ENCODE data around the gene FBXO5. TPM values are rescaled to one million over a fixed set of nuclear protein-coding genes. Genes with fewer than 3 reads are reported as not detected.
A peak's percentile ranks its signal among the peaks of the same experiment; 100 is the strongest.

The FBXO5 gene
- total RNA-seq, 1 experiment from 2014 or later, result 47.4 TPM

- Mint-ChIP-seq H3K27ac (peak overlapping the region; percentile 15), H3K36me3 (peaks cover 25% of the 10 kb centered on the region), H3K4me1 (peaks cover 48% of the 10 kb centered on the region), H3K9me3 (no peaks in the 10 kb centered on the region), H3K4me3 (peak overlapping the region; percentile 96), H3K27me3 (ENCODE audit: low read depth) (no peaks in the 10 kb centered on the region)
- DNase-seq (ENCODE audit: low spot score) (no peak), ATAC-seq (no peak)
- POLR2A ChIA-PET, result interaction anchor here (0.8 to 1.6 kb wide), 5 partner anchors 12 to 198 kb away, joined by 3 to 16 read pairs (median 3); partner anchors contain the start of gene MTRF1L
- CTCF ChIA-PET, result interaction anchor here (0.6 to 0.9 kb wide), 2 partner anchors 27 to 1513 kb away, joined by 3 to 5 read pairs; no protein-coding TSS in a partner anchor
- no peak for TF ChIP-seq EMX1 (CRISPR knock-in tag; IDR thresholded peaks at IDR 0.05)
- TF ChIP-seq, protein P1, sequence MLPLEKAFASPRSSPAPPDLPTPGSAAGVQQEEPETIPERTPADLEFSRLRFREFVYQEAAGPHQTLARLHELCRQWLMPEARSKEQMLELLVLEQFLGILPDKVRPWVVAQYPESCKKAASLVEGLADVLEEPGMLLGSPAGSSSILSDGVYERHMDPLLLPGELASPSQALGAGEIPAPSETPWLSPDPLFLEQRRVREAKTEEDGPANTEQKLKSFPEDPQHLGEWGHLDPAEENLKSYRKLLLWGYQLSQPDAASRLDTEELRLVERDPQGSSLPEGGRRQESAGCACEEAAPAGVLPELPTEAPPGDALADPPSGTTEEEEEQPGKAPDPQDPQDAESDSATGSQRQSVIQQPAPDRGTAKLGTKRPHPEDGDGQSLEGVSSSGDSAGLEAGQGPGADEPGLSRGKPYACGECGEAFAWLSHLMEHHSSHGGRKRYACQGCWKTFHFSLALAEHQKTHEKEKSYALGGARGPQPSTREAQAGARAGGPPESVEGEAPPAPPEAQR (CRISPR knock-in tag; IDR thresholded peaks at IDR 0.05), result no peak
- no peak for TF ChIP-seq NR1H2 (CRISPR knock-in tag; IDR thresholded peaks at IDR 0.05)
- TF ChIP-seq ETV6 (CRISPR knock-in tag; IDR thresholded peaks at IDR 0.05), result no peak
- no peak for TF ChIP-seq ZNF396 (CRISPR knock-in tag; IDR thresholded peaks at IDR 0.05; ENCODE audit: borderline replicate concordance)
- no peak for TF ChIP-seq PRRX2 (CRISPR knock-in tag; IDR thresholded peaks at IDR 0.05)
- TF ChIP-seq NFATC4 (CRISPR knock-in tag; IDR thresholded peaks at IDR 0.05), result no peak
- TF ChIP-seq, protein P2, sequence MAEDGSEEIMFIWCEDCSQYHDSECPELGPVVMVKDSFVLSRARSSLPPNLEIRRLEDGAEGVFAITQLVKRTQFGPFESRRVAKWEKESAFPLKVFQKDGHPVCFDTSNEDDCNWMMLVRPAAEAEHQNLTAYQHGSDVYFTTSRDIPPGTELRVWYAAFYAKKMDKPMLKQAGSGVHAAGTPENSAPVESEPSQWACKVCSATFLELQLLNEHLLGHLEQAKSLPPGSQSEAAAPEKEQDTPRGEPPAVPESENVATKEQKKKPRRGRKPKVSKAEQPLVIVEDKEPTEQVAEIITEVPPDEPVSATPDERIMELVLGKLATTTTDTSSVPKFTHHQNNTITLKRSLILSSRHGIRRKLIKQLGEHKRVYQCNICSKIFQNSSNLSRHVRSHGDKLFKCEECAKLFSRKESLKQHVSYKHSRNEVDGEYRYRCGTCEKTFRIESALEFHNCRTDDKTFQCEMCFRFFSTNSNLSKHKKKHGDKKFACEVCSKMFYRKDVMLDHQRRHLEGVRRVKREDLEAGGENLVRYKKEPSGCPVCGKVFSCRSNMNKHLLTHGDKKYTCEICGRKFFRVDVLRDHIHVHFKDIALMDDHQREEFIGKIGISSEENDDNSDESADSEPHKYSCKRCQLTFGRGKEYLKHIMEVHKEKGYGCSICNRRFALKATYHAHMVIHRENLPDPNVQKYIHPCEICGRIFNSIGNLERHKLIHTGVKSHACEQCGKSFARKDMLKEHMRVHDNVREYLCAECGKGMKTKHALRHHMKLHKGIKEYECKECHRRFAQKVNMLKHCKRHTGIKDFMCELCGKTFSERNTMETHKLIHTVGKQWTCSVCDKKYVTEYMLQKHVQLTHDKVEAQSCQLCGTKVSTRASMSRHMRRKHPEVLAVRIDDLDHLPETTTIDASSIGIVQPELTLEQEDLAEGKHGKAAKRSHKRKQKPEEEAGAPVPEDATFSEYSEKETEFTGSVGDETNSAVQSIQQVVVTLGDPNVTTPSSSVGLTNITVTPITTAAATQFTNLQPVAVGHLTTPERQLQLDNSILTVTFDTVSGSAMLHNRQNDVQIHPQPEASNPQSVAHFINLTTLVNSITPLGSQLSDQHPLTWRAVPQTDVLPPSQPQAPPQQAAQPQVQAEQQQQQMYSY (CRISPR knock-in tag; IDR thresholded peaks at IDR 0.05), result no peak
- TF ChIP-seq ELF4 (CRISPR knock-in tag; IDR thresholded peaks at IDR 0.05; ENCODE audit: low read depth), result no peak
- TF ChIP-seq, protein P3, sequence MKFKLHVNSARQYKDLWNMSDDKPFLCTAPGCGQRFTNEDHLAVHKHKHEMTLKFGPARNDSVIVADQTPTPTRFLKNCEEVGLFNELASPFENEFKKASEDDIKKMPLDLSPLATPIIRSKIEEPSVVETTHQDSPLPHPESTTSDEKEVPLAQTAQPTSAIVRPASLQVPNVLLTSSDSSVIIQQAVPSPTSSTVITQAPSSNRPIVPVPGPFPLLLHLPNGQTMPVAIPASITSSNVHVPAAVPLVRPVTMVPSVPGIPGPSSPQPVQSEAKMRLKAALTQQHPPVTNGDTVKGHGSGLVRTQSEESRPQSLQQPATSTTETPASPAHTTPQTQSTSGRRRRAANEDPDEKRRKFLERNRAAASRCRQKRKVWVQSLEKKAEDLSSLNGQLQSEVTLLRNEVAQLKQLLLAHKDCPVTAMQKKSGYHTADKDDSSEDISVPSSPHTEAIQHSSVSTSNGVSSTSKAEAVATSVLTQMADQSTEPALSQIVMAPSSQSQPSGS (CRISPR knock-in tag; IDR thresholded peaks at IDR 0.05; ENCODE audit: borderline replicate concordance, low read depth), result no peak
- no peak; the same call in 1 of the 2 replicates for TF ChIP-seq CREB1 (CRISPR knock-in tag; IDR thresholded peaks at IDR 0.05)
- TF ChIP-seq, protein P4, sequence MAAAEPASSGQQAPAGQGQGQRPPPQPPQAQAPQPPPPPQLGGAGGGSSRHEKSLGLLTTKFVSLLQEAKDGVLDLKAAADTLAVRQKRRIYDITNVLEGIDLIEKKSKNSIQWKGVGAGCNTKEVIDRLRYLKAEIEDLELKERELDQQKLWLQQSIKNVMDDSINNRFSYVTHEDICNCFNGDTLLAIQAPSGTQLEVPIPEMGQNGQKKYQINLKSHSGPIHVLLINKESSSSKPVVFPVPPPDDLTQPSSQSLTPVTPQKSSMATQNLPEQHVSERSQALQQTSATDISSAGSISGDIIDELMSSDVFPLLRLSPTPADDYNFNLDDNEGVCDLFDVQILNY (CRISPR knock-in tag; IDR thresholded peaks at IDR 0.05), result no peak
- no peak for TF ChIP-seq ATF6 (CRISPR knock-in tag; IDR thresholded peaks at IDR 0.05)
- no peak for TF ChIP-seq KAT7 (CRISPR knock-in tag; IDR thresholded peaks at IDR 0.05; ENCODE audit: borderline replicate concordance)
- TF ChIP-seq JUN (CRISPR knock-in tag; IDR thresholded peaks at IDR 0.05), result peak; percentile 27; the same call in 1 of the 2 replicates
- TF ChIP-seq TP53 (CRISPR knock-in tag; IDR thresholded peaks at IDR 0.05), result no peak
- TF ChIP-seq FOXJ3 (CRISPR knock-in tag; IDR thresholded peaks at IDR 0.05; ENCODE audit: borderline replicate concordance), result no peak
- TF ChIP-seq ZNF425 (CRISPR knock-in tag; conservative IDR thresholded peaks at IDR 0.05), result no peak
- TF ChIP-seq ZNF219 (CRISPR knock-in tag; IDR thresholded peaks at IDR 0.05; ENCODE audit: borderline replicate concordance), result no peak
- no peak for TF ChIP-seq TEAD4 (CRISPR knock-in tag; IDR thresholded peaks at IDR 0.05)
- TF ChIP-seq TEAD1 (CRISPR knock-in tag; IDR thresholded peaks at IDR 0.05), result 0 out of 2 replicates have a peak, but pooled peaks have one; percentile 15
Observed at GRCh38 chr6:152981989-152982903, 595 bp downstream of the FBXO5 start.

Data from WTC11 (cell line).